ENCODE results near the gene ZPBP.

ZPBP gene

GRCh38 chr7:50140688-50141087 is 47.6 kb upstream of the ZPBP start:
- no peak overlapping the region for H3K4me3 ChIP-seq (ENCODE audit: low read depth, low read length)
- no peaks in the 10 kb centered on the region for H3K4me1 ChIP-seq (ENCODE audit: control insufficient read depth, insufficient read depth, low read length)
- H3K9me3 ChIP-seq (ENCODE audit: control insufficient read depth, insufficient read depth, low read depth, low read length) = no peaks in the 10 kb centered on the region
- CTCF ChIA-PET = no interaction called here
- H3K27ac ChIP-seq (ENCODE audit: extremely low read depth, low read depth, low read length) = no peak overlapping the region
- no peaks in the 10 kb centered on the region for H3K36me3 ChIP-seq (ENCODE audit: control insufficient read depth in 2 of 2, insufficient read depth in 1 of 2, low read length in 2 of 2)
- POLR2A ChIA-PET = no interaction called here
- TF ChIP-seq ZNF677 (tag by site-specific recombination; IDR thresholded peaks at IDR 0.05) (no peak), ZNF366 (tag by site-specific recombination; conservative IDR thresholded peaks at IDR 0.05) (no peak), ZNF211 (tag by site-specific recombination; IDR thresholded peaks at IDR 0.05; ENCODE audit: low read depth) (no peak), ZNF121 (tag by site-specific recombination; IDR thresholded peaks at IDR 0.05) (no peak), YY2 (tag by site-specific recombination; IDR thresholded peaks at IDR 0.05) (no peak), ZFP3 (tag by site-specific recombination; IDR thresholded peaks at IDR 0.05; ENCODE audit: low read depth) (no peak), KLF7 (tag by site-specific recombination; IDR thresholded peaks at IDR 0.05; ENCODE audit: borderline replicate concordance) (no peak), KLF17 (tag by site-specific recombination; IDR thresholded peaks at IDR 0.05) (no peak), ZNF843 (tag by site-specific recombination; IDR thresholded peaks at IDR 0.05) (no peak)

- Histone ChIP-seq H3K4me1 (ENCODE audit: control insufficient read depth, insufficient read depth, low read length) (no peaks in the 10 kb centered on the region), H3K27ac (ENCODE audit: extremely low read depth, low read depth, low read length) (no peak overlapping the region), H3K4me3 (ENCODE audit: low read depth, low read length) (no peak overlapping the region), H3K9me3 (ENCODE audit: control insufficient read depth, insufficient read depth, low read depth, low read length) (no peaks in the 10 kb centered on the region), H3K36me3 (ENCODE audit: control insufficient read depth in 2 of 2, insufficient read depth in 1 of 2, low read length in 2 of 2) (no peaks in the 10 kb centered on the region)
- CTCF ChIA-PET = no interaction called here
- TF ChIP-seq ZNF571 (tag by site-specific recombination; IDR thresholded peaks at IDR 0.05) (no peak), ZNF621 (tag by site-specific recombination; IDR thresholded peaks at IDR 0.05) (no peak)
- POLR2A ChIA-PET = no interaction called here
These were observed 45.1 kb upstream of the ZPBP start for GRCh38 chr7:50138101-50138500.

- ChIA-PET CTCF (no interaction called here), POLR2A (no interaction called here)
- Histone ChIP-seq H3K4me1 (ENCODE audit: control insufficient read depth, insufficient read depth, low read length) (no peaks in the 10 kb centered on the region), H3K4me3 (ENCODE audit: low read depth, low read length) (no peak overlapping the region), H3K27ac (ENCODE audit: extremely low read depth, low read depth, low read length) (no peak overlapping the region), H3K9me3 (ENCODE audit: control insufficient read depth, insufficient read depth, low read depth, low read length) (no peaks in the 10 kb centered on the region), H3K36me3 (ENCODE audit: control insufficient read depth in 2 of 2, insufficient read depth in 1 of 2, low read length in 2 of 2) (no peaks in the 10 kb centered on the region)
- TF ChIP-seq HIC1 (tag by site-specific recombination; IDR thresholded peaks at IDR 0.05) = no peak
- no peak for TF ChIP-seq ZNF660 (tag by site-specific recombination; IDR thresholded peaks at IDR 0.05)
- no peak for TF ChIP-seq ZBTB6 (tag by site-specific recombination; IDR thresholded peaks at IDR 0.05)
These were observed 32.7 kb upstream of the ZPBP start for GRCh38 chr7:50125766-50126165.

GRCh38 chr7:50121286-50121685 is 28.2 kb upstream of the ZPBP start:
- Histone ChIP-seq H3K36me3 (ENCODE audit: control insufficient read depth in 2 of 2, insufficient read depth in 1 of 2, low read length in 2 of 2) (no peaks in the 10 kb centered on the region), H3K4me1 (ENCODE audit: control insufficient read depth, insufficient read depth, low read length) (no peaks in the 10 kb centered on the region), H3K27ac (ENCODE audit: extremely low read depth, low read depth, low read length) (no peak overlapping the region), H3K4me3 (ENCODE audit: low read depth, low read length) (no peak overlapping the region), H3K9me3 (ENCODE audit: control insufficient read depth, insufficient read depth, low read depth, low read length) (no peaks in the 10 kb centered on the region)
- CTCF ChIA-PET = interaction anchor here (0.7 kb wide), 2 partner anchors 97 to 276 kb away, joined by 4 to 5 read pairs; no protein-coding TSS in a partner anchor
- POLR2A ChIA-PET = no interaction called here
- TF ChIP-seq ZNF354C (tag by site-specific recombination; IDR thresholded peaks at IDR 0.05; ENCODE audit: borderline replicate concordance, low read depth) (no peak), ZSCAN23 (tag by site-specific recombination; IDR thresholded peaks at IDR 0.05) (no peak), ZNF223 (tag by site-specific recombination; IDR thresholded peaks at IDR 0.05) (no peak), ZNF473 (tag by site-specific recombination; IDR thresholded peaks at IDR 0.05) (no peak), ZSCAN16 (tag by site-specific recombination; IDR thresholded peaks at IDR 0.05) (no peak), ZNF544 (tag by site-specific recombination; IDR thresholded peaks at IDR 0.05) (no peak), KLF7 (tag by site-specific recombination; IDR thresholded peaks at IDR 0.05; ENCODE audit: borderline replicate concordance) (no peak), KLF1 (tag by site-specific recombination; IDR thresholded peaks at IDR 0.05) (no peak), ZNF23 (tag by site-specific recombination; IDR thresholded peaks at IDR 0.05; ENCODE audit: borderline replicate concordance) (no peak), ZNF341 (tag by site-specific recombination; IDR thresholded peaks at IDR 0.05; ENCODE audit: low read depth) (no peak), ZNF555 (tag by site-specific recombination; conservative IDR thresholded peaks at IDR 0.05) (no peak), ZNF221 (tag by site-specific recombination; IDR thresholded peaks at IDR 0.05; ENCODE audit: borderline replicate concordance) (no peak), OVOL3 (tag by site-specific recombination; IDR thresholded peaks at IDR 0.05) (no peak)
